Measurements from ENCODE around the gene KIAA1217. TPM values are rescaled to one million over a fixed set of nuclear protein-coding genes. Genes with fewer than 3 reads are reported as not detected.

KIAA1217 gene
- total RNA-seq, 6 experiments from 2014 or later = 10.4 to 25.5 (median 14.9) TPM

GRCh38 chr10:24206334-24206733 is 2.6 kb upstream of the KIAA1217 start:
- Histone ChIP-seq H3K4me3 (no peak overlapping the region), H3K27ac (no peak overlapping the region), H3K9me3 (no peaks in the 10 kb centered on the region), H3K36me3 (no peaks in the 10 kb centered on the region), H3K4me1 (peaks cover 0 to 19% (median 0%) of the 10 kb centered on the region in 4 donors), H3K27me3 (no peaks in the 10 kb centered on the region)
- DNase-seq (no peak), ATAC-seq (no peak)
- intact Hi-C loops (cut with DNase I) = no loop called here
- no peak for TF ChIP-seq POLR2A (IDR thresholded peaks at IDR 0.05)
- no peak for TF ChIP-seq CTCF (IDR thresholded peaks at IDR 0.05)
- WGBS (ENCODE audit: insufficient coverage, low coverage, low lambda C conversion rate, missing lambda C conversion rate) = 65% methylated on average over 2 of the region's 2 CpGs

GRCh38 chr10:24206926-24207325 is 2.0 kb upstream of the KIAA1217 start:
- Histone ChIP-seq H3K36me3 (no peaks in the 10 kb centered on the region), H3K4me1 (peaks cover 0 to 19% (median 0%) of the 10 kb centered on the region in 4 donors), H3K9me3 (no peaks in the 10 kb centered on the region), H3K27ac (peak overlapping the region in 1 of 3 donors; percentile 41), H3K27me3 (no peaks in the 10 kb centered on the region), H3K4me3 (no peak overlapping the region)
- TF ChIP-seq CTCF (IDR thresholded peaks at IDR 0.05) (no peak), POLR2A (IDR thresholded peaks at IDR 0.05) (no peak)
- no peak for DNase-seq
- intact Hi-C loops (cut with DNase I) = no loop called here
- no CpG with 5 or more reads among the region's 3 CpGs for WGBS (ENCODE audit: insufficient coverage, low coverage, low lambda C conversion rate, missing lambda C conversion rate)
- no peak for ATAC-seq

- no peak overlapping the region for H3K4me3 ChIP-seq
- H3K9me3 ChIP-seq = no peaks in the 10 kb centered on the region
- WGBS (ENCODE audit: insufficient coverage, low coverage, low lambda C conversion rate, missing lambda C conversion rate) = 54% methylated on average over 5 of the region's 5 CpGs
- H3K27me3 ChIP-seq = no peaks in the 10 kb centered on the region
- H3K4me1 ChIP-seq = peaks cover 0 to 19% (median 0%) of the 10 kb centered on the region in 4 donors
- intact Hi-C loops (cut with DNase I) = no loop called here
- DNase-seq (no peak), ATAC-seq (no peak)
- peak overlapping the region; percentile 33 to 62 (median 41) for H3K27ac ChIP-seq
- no peaks in the 10 kb centered on the region for H3K36me3 ChIP-seq
- TF ChIP-seq POLR2A (IDR thresholded peaks at IDR 0.05) (no peak), CTCF (IDR thresholded peaks at IDR 0.05) (no peak)
Measured at GRCh38 chr10:24207341-24207740, 1.6 kb upstream of the KIAA1217 start.

- peaks cover 0 to 19% (median 0%) of the 10 kb centered on the region in 4 donors for H3K4me1 ChIP-seq
- DNase-seq (peak in 1 of 3 donors; percentile 50), ATAC-seq (peak; percentile 75 to 82 (median 80))
- intact Hi-C loops (cut with DNase I) = no loop called here
- H3K27ac ChIP-seq = peak overlapping the region; percentile 59 to 65 (median 62)
- H3K9me3 ChIP-seq = no peaks in the 10 kb centered on the region
- no peaks in the 10 kb centered on the region for H3K36me3 ChIP-seq
- no peaks in the 10 kb centered on the region for H3K27me3 ChIP-seq
- TF ChIP-seq POLR2A (IDR thresholded peaks at IDR 0.05) = no peak
- TF ChIP-seq CTCF (IDR thresholded peaks at IDR 0.05) = no peak
- 18% methylated on average over 13 of the region's 13 CpGs for WGBS (ENCODE audit: insufficient coverage, low coverage, low lambda C conversion rate, missing lambda C conversion rate)
- peak overlapping the region; percentile 32 to 50 (median 50) for H3K4me3 ChIP-seq
Measured at GRCh38 chr10:24207781-24208611, 942 bp upstream of the KIAA1217 start.
